MCF 10A (cell line): ENCODE results near the gene MAD2L1BP. TPM values are rescaled to one million over a fixed set of nuclear protein-coding genes. Genes with fewer than 3 reads are reported as not detected.

Experiments
- BruUV-seq: library from RNA; stranded (reverse); fragments of 400-500 nt; replicated peaks from 2 replicates; lab custom pipeline; 2021; lab: Mats Ljungman, UMichigan
- CTCF ChIA-PET: fragments of 300-600 bp; sonication (Branson Sonifier 250); formaldehyde crosslinking; extraction: SDS; loops from one replicate; lab custom pipeline; 2021; ENCODE audit warnings: antibody characterized with exemption, inconsistent platforms; lab: Yijun Ruan, JAX
- POLR2A ChIA-PET: fragments of 300-600, 350-650 bp; sonication (Branson Sonifier 250); formaldehyde crosslinking; extraction: SDS; loops from one replicate; lab custom pipeline; 2020; ENCODE audit warnings: antibody characterized with exemption, inconsistent platforms; lab: Yijun Ruan, JAX
- DNase-seq: peaks from one replicate; pipeline ENCODE4 v3.0.0-alpha.2; 2018; ENCODE audit not compliant: unreplicated experiment
- H3K27ac Mint-ChIP-seq: one replicate; pipeline ENCODE4 v1.8.0; 2022; ENCODE audit warnings: mild to moderate bottlenecking, low read depth, mixed read lengths; ENCODE audit not compliant: unreplicated experiment
- H3K27me3 Mint-ChIP-seq: one replicate; pipeline ENCODE4 v1.8.0; 2022; ENCODE audit warnings: mixed read lengths; ENCODE audit not compliant: insufficient read depth, unreplicated experiment
- H3K36me3 Mint-ChIP-seq: one replicate; pipeline ENCODE4 v1.8.0; 2022; ENCODE audit warnings: mild to moderate bottlenecking, moderate library complexity, mixed read lengths; ENCODE audit not compliant: insufficient read depth, unreplicated experiment
- H3K4me1 Mint-ChIP-seq: one replicate; pipeline ENCODE4 v1.8.0; 2022; ENCODE audit warnings: mixed read lengths; ENCODE audit not compliant: insufficient read depth, unreplicated experiment
- H3K4me3 Mint-ChIP-seq: one replicate; pipeline ENCODE4 v1.8.0; 2022; ENCODE audit warnings: mild to moderate bottlenecking, moderate library complexity, mixed read lengths; ENCODE audit not compliant: unreplicated experiment
- H3K9me3 Mint-ChIP-seq: one replicate; pipeline ENCODE4 v1.8.0; 2022; ENCODE audit warnings: mixed read lengths; ENCODE audit not compliant: unreplicated experiment
- intact Hi-C: fragments of 100-400 bp; cut with micrococcal nuclease; formaldehyde crosslinking; loops from 2 replicates; pipeline ENCODE4 v1.14.1; 2022
- total RNA-seq: library from RNA; stranded (reverse); gene quantifications from 2 replicates; pipeline ENCODE4 v1.2.3, GENCODE V29; 2022
- TF ChIP-seq, protein P1 (sequence below): fragments of 200-600 bp; IDR thresholded peaks from one replicate; pipeline ENCODE4 v1.8.0; 2022; ENCODE audit warnings: antibody characterized with exemption, mild to moderate bottlenecking; ENCODE audit not compliant: unreplicated experiment

Gene MAD2L1BP
- total RNA-seq, 1 experiment from 2014 or later = 21.6 TPM

- TF ChIP-seq, protein P1, sequence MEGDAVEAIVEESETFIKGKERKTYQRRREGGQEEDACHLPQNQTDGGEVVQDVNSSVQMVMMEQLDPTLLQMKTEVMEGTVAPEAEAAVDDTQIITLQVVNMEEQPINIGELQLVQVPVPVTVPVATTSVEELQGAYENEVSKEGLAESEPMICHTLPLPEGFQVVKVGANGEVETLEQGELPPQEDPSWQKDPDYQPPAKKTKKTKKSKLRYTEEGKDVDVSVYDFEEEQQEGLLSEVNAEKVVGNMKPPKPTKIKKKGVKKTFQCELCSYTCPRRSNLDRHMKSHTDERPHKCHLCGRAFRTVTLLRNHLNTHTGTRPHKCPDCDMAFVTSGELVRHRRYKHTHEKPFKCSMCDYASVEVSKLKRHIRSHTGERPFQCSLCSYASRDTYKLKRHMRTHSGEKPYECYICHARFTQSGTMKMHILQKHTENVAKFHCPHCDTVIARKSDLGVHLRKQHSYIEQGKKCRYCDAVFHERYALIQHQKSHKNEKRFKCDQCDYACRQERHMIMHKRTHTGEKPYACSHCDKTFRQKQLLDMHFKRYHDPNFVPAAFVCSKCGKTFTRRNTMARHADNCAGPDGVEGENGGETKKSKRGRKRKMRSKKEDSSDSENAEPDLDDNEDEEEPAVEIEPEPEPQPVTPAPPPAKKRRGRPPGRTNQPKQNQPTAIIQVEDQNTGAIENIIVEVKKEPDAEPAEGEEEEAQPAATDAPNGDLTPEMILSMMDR = no peak
- no peak for DNase-seq
- Mint-ChIP-seq H3K9me3 (no peaks in the 10 kb centered on the region), H3K27me3 (no peaks in the 10 kb centered on the region), H3K27ac (no peak overlapping the region), H3K36me3 (peaks cover 26% of the 10 kb centered on the region), H3K4me3 (no peak overlapping the region), H3K4me1 (no peaks in the 10 kb centered on the region)
- intact Hi-C loops = no loop called here
- BruUV-seq = no TSS peak
- POLR2A ChIA-PET = no interaction called here
- CTCF ChIA-PET = interaction anchor here (1.5 to 2.3 kb wide), 3 partner anchors 8 to 12 kb away, joined by 5 to 8 read pairs (median 7); no protein-coding TSS in a partner anchor
Observed at GRCh38 chr6:43678341-43678740, 42.7 kb downstream of the MAD2L1BP start.

- H3K9me3 Mint-ChIP-seq = no peaks in the 10 kb centered on the region
- TF ChIP-seq, protein P1 = no peak
- peaks cover 4% of the 10 kb centered on the region for H3K4me1 Mint-ChIP-seq
- no peak overlapping the region for H3K27ac Mint-ChIP-seq
- POLR2A ChIA-PET = no interaction called here
- CTCF ChIA-PET = interaction anchor here (0.6 to 2.3 kb wide), 3 partner anchors 9 to 137 kb away, joined by 3 to 8 read pairs (median 5); no protein-coding TSS in a partner anchor
- intact Hi-C loops = no loop called here
- peaks cover 20% of the 10 kb centered on the region for H3K36me3 Mint-ChIP-seq
- H3K4me3 Mint-ChIP-seq = no peak overlapping the region
- H3K27me3 Mint-ChIP-seq = no peaks in the 10 kb centered on the region
- BruUV-seq = no TSS peak
- DNase-seq = no peak
Observed at GRCh38 chr6:43679057-43679456, 43.4 kb downstream of the MAD2L1BP start.

DNA sequence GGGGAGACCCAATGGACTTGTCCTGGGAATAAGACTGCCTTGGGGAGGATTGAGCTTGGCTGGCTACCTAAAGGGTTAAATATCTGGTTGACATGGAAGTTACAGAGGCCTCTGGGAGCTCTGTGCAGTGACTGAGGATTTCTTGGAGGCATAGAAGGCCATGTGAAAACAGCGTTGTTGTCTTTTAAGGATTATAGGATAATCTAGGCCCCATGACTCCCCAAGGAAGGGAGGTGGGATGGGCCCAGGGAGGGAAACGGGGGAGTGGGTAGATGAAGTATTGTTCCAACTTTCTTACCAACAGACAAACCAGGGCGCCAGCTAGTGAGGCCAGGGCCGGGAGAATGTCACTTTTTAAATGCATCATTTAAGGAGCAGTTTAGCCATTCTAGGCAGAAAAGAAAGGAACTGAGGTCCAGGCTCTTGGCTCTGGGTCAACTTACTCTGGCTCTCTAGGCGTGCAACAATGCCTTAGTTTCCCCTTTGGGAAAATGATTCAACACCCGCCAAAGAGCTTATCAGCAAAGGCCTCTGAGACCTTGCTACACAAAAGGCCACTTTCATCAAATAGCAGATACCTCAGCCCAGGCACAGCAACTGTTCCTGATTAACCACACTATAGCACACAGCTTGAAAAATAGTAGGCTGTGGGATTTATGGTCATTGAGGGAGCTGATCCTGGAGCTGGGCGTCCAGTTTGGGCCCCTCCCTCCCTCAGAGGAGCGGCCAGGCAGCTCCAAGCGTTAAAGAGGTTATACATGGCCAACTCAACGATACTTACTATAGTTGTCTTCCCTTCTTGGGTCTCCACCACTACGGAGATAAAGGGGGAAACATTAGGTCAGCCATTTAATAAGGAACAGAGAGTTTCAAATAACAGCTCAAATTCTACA, 44.9 kb downstream of the MAD2L1BP start:
- Mint-ChIP-seq H3K36me3 (peaks cover 18% of the 10 kb centered on the region), H3K9me3 (no peaks in the 10 kb centered on the region), H3K27ac (no peak overlapping the region), H3K4me3 (no peak overlapping the region), H3K27me3 (no peaks in the 10 kb centered on the region), H3K4me1 (peaks cover 18% of the 10 kb centered on the region)
- CTCF ChIA-PET = interaction anchor here (0.6 to 1.2 kb wide), 4 partner anchors 12 to 802 kb away, joined by 3 to 6 read pairs (median 4); no protein-coding TSS in a partner anchor
- TF ChIP-seq, protein P1 = no peak
- no peak for DNase-seq
- BruUV-seq = no TSS peak
- POLR2A ChIA-PET = interaction anchor here (1.0 to 1.3 kb wide), 2 partner anchors 11 to 12 kb away, joined by 3 read pairs; no protein-coding TSS in a partner anchor
- intact Hi-C loops = no loop called here

- Mint-ChIP-seq H3K4me1 (peaks cover 21% of the 10 kb centered on the region), H3K9me3 (no peaks in the 10 kb centered on the region), H3K27ac (no peak overlapping the region), H3K36me3 (peaks cover 13% of the 10 kb centered on the region), H3K4me3 (no peak overlapping the region), H3K27me3 (no peaks in the 10 kb centered on the region)
- DNase-seq = no peak
- no TSS peak for BruUV-seq
- TF ChIP-seq, protein P1 = no peak
- CTCF ChIA-PET = interaction anchor here (0.6 kb wide), 3 partner anchors 13 to 803 kb away, joined by 3 to 4 read pairs (median 3); no protein-coding TSS in a partner anchor
- POLR2A ChIA-PET = interaction anchor here (1.0 to 1.2 kb wide), 2 partner anchors 11 to 12 kb away, joined by 3 to 6 read pairs; no protein-coding TSS in a partner anchor
- intact Hi-C loops = no loop called here
Observed at GRCh38 chr6:43681303-43681702, 45.7 kb downstream of the MAD2L1BP start.
